K562 (cell line): ENCODE measurements around the gene CFAP298. TPM values are rescaled to one million over a fixed set of nuclear protein-coding genes. Genes with fewer than 3 reads are reported as not detected.
"Not testable (repeated sequence)": the region's sequence is repeated elsewhere in the genome, so short reads cannot be mapped to it uniquely, and the experiment has no call there.

Experiments
- ATAC-seq: fragments of 200-7000 bp; cut with Tn5 transposase; 3 replicates; pipeline ENCODE4 v1.9.1; 2020; ENCODE audit warnings: moderate library complexity
- BruUV-seq: library from RNA; stranded (reverse); fragments of 400-500 nt; replicated peaks from 2 replicates; lab custom pipeline; 2021; lab: Mats Ljungman, UMichigan
- CTCF ChIA-PET: fragments of 300-600 bp; formaldehyde crosslinking; extraction: SDS; loops from one replicate; lab custom pipeline; 2021; ENCODE audit warnings: low intra/inter-chr PET ratio; lab: Yijun Ruan, JAX
- POLR2A ChIA-PET: fragments of 300-600, 350-650 bp; sonication (Branson Sonifier 250); formaldehyde crosslinking; extraction: SDS; loops from one replicate; lab custom pipeline; 2021; ENCODE audit warnings: antibody characterized with exemption, inconsistent platforms; lab: Yijun Ruan, JAX
- DNase-seq, 4 experiments: peaks; one replicate each; pipeline versions ENCODE4 v3.0.0 to v3.0.0-alpha.2; 2011 to 2018; ENCODE audit warnings: low spot score in 3 of 4, mixed read lengths in 3 of 4; ENCODE audit errors: extremely low read depth in 1 of 4
- FAIRE-seq: peaks from 2 replicates; lab custom pipeline; 2011; peaks lifted over from hg19 to GRCh38; lab: Jason Lieb, UNC
- H2AFZ ChIP-seq: 2 replicates; pipeline ENCODE4 v1.6.0; 2011; ENCODE audit warnings: low read depth, low read length, control low read depth, inconsistent platforms
- H3K27ac ChIP-seq: fragments of 200-600 bp; 3 replicates; pipeline ENCODE4 v1.8.0; 2011; ENCODE audit warnings: low read depth, mild to moderate bottlenecking, control low read depth, inconsistent platforms, low read length, moderate library complexity, mixed read lengths; ENCODE audit errors: extremely low read depth
- H3K27me3 ChIP-seq, 2 experiments: fragments of 300-600 bp in 1 of 2; 2 replicates in 1 of 2; 3 replicates in 1 of 2; pipeline versions ENCODE4 v1.6.0 to v1.8.0; 2011; ENCODE audit warnings: inconsistent platforms in 2 of 2, low read length in 2 of 2, mild to moderate bottlenecking in 1 of 2, mixed read lengths in 1 of 2, moderate library complexity in 1 of 2; ENCODE audit not compliant: control insufficient read depth in 2 of 2, insufficient read depth in 2 of 2
- H3K36me3 ChIP-seq: fragments of 300-600 bp; 3 replicates; pipeline ENCODE4 v1.8.0; 2011; ENCODE audit warnings: mild to moderate bottlenecking, low read length, inconsistent platforms; ENCODE audit not compliant: control insufficient read depth, insufficient read depth
- H3K4me1 ChIP-seq, 2 experiments: fragments of 200-600 bp in 1 of 2; replicated peaks in 1 of 2; 2 replicates in 1 of 2; 3 replicates in 1 of 2; pipeline versions ENCODE4 v1.5.1 to v1.8.0; 2011; ENCODE audit warnings: inconsistent platforms in 2 of 2, low read length in 2 of 2, mild to moderate bottlenecking in 1 of 2, mixed read lengths in 1 of 2, moderate library complexity in 1 of 2; ENCODE audit not compliant: control insufficient read depth in 2 of 2, insufficient read depth in 2 of 2
- H3K4me2 ChIP-seq: 2 replicates; pipeline ENCODE4 v1.6.1; 2011; ENCODE audit warnings: low read length, control low read depth, inconsistent platforms, mixed read lengths; ENCODE audit not compliant: insufficient read depth
- H3K4me3 ChIP-seq: fragments of 200-600 bp; sonication (generic), shearing (Covaris generic); 2 replicates; pipeline ENCODE4 v1.5.1; 2016; ENCODE audit warnings: control low read depth, inconsistent platforms
- H3K79me2 ChIP-seq: fragments of 200-600 bp; 3 replicates; pipeline ENCODE4 v1.8.0; 2011; ENCODE audit warnings: low read length, inconsistent platforms; ENCODE audit not compliant: control insufficient read depth, insufficient read depth
- H3K9ac ChIP-seq, 2 experiments: 2 replicates each; pipeline versions ENCODE4 v1.6.0 to v1.6.1; 2011; ENCODE audit warnings: low read depth in 2 of 2, low read length in 2 of 2, control low read depth in 1 of 2, inconsistent platforms in 1 of 2, mild to moderate bottlenecking in 1 of 2, mixed read lengths in 1 of 2; ENCODE audit not compliant: insufficient read depth in 1 of 2
- H3K9me1 ChIP-seq: one replicate; pipeline ENCODE4 v1.6.0; 2011; ENCODE audit warnings: inconsistent platforms, mild to moderate bottlenecking, low read length, moderate library complexity; ENCODE audit not compliant: control insufficient read depth, insufficient read depth
- H3K9me3 ChIP-seq: replicated peaks from 2 replicates; pipeline ENCODE4 v1.5.1; 2011; ENCODE audit warnings: low read depth, low read length, inconsistent platforms; ENCODE audit not compliant: control insufficient read depth, insufficient read depth
- H4K20me1 ChIP-seq: replicated peaks from 2 replicates; pipeline ENCODE4 v1.6.1; 2011; ENCODE audit warnings: low read length, inconsistent platforms, mixed read lengths; ENCODE audit not compliant: control insufficient read depth, insufficient read depth
- BCOR ChIP-seq: fragments of 450-650 bp; IDR thresholded peaks from 2 replicates; pipeline ENCODE4 v1.6.1; 2016
- CEBPB ChIP-seq: fragments of 450-650 bp; IDR thresholded peaks from 2 replicates; pipeline ENCODE4 v1.6.1; 2016; ENCODE audit warnings: missing genetic modification characterization, missing compliant biosample characterization
- CEBPG ChIP-seq, 3 experiments: fragments of 200-800 bp in 1 of 3; sonication (Bioruptor generic) in 1 of 3; sonication (generic) in 1 of 3; formaldehyde crosslinking in 1 of 3; IDR thresholded peaks in 2 of 3; conservative IDR thresholded peaks in 1 of 3; 2 replicates each; pipeline versions ENCODE4 v1.6.1 to v1.8.0; 2016 to 2022; ENCODE audit warnings: missing compliant biosample characterization in 2 of 3, missing genetic modification characterization in 2 of 3, mild to moderate bottlenecking in 1 of 3, missing genetic modification reagents in 1 of 3
- KAT7 ChIP-seq: sonication (generic); formaldehyde crosslinking; IDR thresholded peaks from 2 replicates; pipeline ENCODE4 v1.8.0; 2022; ENCODE audit warnings: missing genetic modification reagents, mild to moderate bottlenecking, borderline replicate concordance
- WGBS: fragments of 100-300 bp; shearing (Covaris generic); methylation state at CpG from one replicate; pipeline ENCODE4 v1.1.6; 2016; ENCODE audit warnings: low coverage, mixed read lengths; ENCODE audit not compliant: insufficient coverage; ENCODE audit errors: missing lambda C conversion rate; 5-methylcytosine and 5-hydroxymethylcytosine counted together
- in situ Hi-C: fragments of 300-500 bp; cut with MboI; formaldehyde crosslinking; loops from 4 replicates; pipeline ENCODE4 v1.15.0; 2018; ENCODE audit warnings: inconsistent platforms, mixed read lengths
- intact Hi-C: fragments of 100-400 bp; cut with micrococcal nuclease; formaldehyde crosslinking; loops from 2 replicates; pipeline ENCODE4 v1.14.2; 2022
- polyA plus RNA-seq, 8 experiments: library from polyadenylated mRNA; depleted of rRNA in 4 of 8; stranded (reverse) in 5 of 8; unstranded in 3 of 8; fragments of >200 nt; fragmentation: Nextera tagmentation in 2 of 8; fragmentation: Illumina TruSeq in 1 of 8; extraction: Ambion mirVana in 2 of 8; extraction: Trizol in 1 of 8; gene quantifications; 2 replicates each; pipeline versions ENCODE4 v1.2.1 to v1.2.3, GENCODE V29; 2011 to 2014; ENCODE audit warnings: inconsistent platforms in 1 of 8, missing spikeins in 1 of 8
- total RNA-seq, 7 experiments: library from RNA; depleted of rRNA in 6 of 7; stranded (reverse); fragments of >200 nt in 6 of 7; fragmentation: Illumina TruSeq in 2 of 7; extraction: Trizol in 2 of 7; gene quantifications; 2 replicates each; pipeline versions ENCODE4 v1.2.1 to v1.2.3, GENCODE V29; 2011 to 2021; ENCODE audit warnings: low replicate concordance in 1 of 7
- TF ChIP-seq, protein P1 (sequence below), 2 experiments: fragments of 450-650 bp in 1 of 2; sonication (generic) in 1 of 2; formaldehyde crosslinking in 1 of 2; IDR thresholded peaks; 2 replicates each; pipeline versions ENCODE4 v1.7.1 to v1.9.0; 2016 to 2022; ENCODE audit warnings: inconsistent platforms in 1 of 2, mild to moderate bottlenecking in 1 of 2, missing genetic modification reagents in 1 of 2

CFAP298 gene
- total and polyA plus RNA-seq, 9 of the 15 experiments (the other 6 are each of a cell fraction or from before 2014, with no cell fraction given): 31.4 to 178 (median 89.7) TPM

DNA sequence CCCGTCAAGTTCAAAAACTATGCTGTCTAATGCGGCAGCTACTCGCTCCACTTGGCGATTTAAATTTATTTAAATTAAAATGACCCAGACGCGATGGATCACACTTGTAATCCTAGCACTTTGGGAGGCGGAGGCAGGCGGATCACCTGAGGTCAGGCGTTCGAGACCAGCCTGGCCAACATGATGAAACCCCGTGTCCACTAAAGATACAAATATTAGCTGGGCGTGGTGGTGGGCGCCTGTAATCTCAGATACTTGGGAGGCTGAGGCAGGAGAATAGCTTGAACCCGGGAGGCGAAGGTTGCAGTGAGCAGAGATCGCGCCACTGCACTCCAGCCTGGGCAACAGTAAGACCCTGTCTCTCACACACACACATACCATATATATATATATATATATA, 1.2 kb downstream of the CFAP298 start:
- DNase-seq, H3K9me3 ChIP-seq, CTCF ChIA-PET, in situ Hi-C loops, H4K20me1 ChIP-seq, BruUV-seq, ATAC-seq, H3K27me3 ChIP-seq, H3K27ac ChIP-seq, H3K9me1 ChIP-seq, H2AFZ ChIP-seq, FAIRE-seq: not testable (repeated sequence)
- peaks cover 45% of the 10 kb centered on the region for H3K36me3 ChIP-seq
- H3K79me2 ChIP-seq: peaks cover 32% of the 10 kb centered on the region
- POLR2A ChIA-PET: interaction anchor here (3.2 kb wide), 1 partner anchor 9 kb away, joined by 13 read pairs; no protein-coding TSS in a partner anchor
- peak overlapping the region; percentile 75 for H3K4me2 ChIP-seq
- peak; percentile 77 for TF ChIP-seq CEBPG (CRISPR knock-in tag; IDR thresholded peaks at IDR 0.05)
- TF ChIP-seq CEBPG (tag; conservative IDR thresholded peaks at IDR 0.05 in 1 of 2, IDR thresholded peaks at IDR 0.05 in 1 of 2): peak; percentile 17 to 49; a peak in 2 of 4 replicates
- 0 out of 2 replicates have a peak, but pooled peaks have one; percentile 21 for TF ChIP-seq CEBPB
- TF ChIP-seq BCOR: 0 out of 2 replicates have a peak, but pooled peaks have one; percentile 18
- 0 out of 2 replicates have a peak, but pooled peaks have one; percentile 27 for TF ChIP-seq KAT7 (CRISPR knock-in tag)
- TF ChIP-seq, protein P1, sequence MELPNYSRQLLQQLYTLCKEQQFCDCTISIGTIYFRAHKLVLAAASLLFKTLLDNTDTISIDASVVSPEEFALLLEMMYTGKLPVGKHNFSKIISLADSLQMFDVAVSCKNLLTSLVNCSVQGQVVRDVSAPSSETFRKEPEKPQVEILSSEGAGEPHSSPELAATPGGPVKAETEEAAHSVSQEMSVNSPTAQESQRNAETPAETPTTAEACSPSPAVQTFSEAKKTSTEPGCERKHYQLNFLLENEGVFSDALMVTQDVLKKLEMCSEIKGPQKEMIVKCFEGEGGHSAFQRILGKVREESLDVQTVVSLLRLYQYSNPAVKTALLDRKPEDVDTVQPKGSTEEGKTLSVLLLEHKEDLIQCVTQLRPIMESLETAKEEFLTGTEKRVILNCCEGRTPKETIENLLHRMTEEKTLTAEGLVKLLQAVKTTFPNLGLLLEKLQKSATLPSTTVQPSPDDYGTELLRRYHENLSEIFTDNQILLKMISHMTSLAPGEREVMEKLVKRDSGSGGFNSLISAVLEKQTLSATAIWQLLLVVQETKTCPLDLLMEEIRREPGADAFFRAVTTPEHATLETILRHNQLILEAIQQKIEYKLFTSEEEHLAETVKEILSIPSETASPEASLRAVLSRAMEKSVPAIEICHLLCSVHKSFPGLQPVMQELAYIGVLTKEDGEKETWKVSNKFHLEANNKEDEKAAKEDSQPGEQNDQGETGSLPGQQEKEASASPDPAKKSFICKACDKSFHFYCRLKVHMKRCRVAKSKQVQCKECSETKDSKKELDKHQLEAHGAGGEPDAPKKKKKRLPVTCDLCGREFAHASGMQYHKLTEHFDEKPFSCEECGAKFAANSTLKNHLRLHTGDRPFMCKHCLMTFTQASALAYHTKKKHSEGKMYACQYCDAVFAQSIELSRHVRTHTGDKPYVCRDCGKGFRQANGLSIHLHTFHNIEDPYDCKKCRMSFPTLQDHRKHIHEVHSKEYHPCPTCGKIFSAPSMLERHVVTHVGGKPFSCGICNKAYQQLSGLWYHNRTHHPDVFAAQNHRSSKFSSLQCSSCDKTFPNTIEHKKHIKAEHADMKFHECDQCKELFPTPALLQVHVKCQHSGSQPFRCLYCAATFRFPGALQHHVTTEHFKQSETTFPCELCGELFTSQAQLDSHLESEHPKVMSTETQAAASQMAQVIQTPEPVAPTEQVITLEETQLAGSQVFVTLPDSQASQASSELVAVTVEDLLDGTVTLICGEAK (IDR thresholded peaks at IDR 0.05): 0 out of 2 replicates have a peak, but pooled peaks have one; percentile 14
- TF ChIP-seq, protein P1 (CRISPR knock-in tag; IDR thresholded peaks at IDR 0.05): not testable (repeated sequence)
- H3K4me3 ChIP-seq: peak overlapping the region; percentile 89
- intact Hi-C loops: loop anchor here (5.0 kb wide), 2 partner anchors 161 to 219 kb away; partner anchors contain the start of genes PAXBP1 and URB1
- 5% methylated on average over 17 of the region's 17 CpGs for WGBS
- peak overlapping the region; percentile 54 to 68; a peak in 3 of 4 replicates for H3K9ac ChIP-seq
- H3K4me1 ChIP-seq: peaks cover 6 to 24% of the 10 kb centered on the region in 2 experiments; a peak in 4 of 5 replicates
